Endothelial cell of umbilical vein (primary cell): ENCODE results near the gene FAM210A.

Experiments used
- MYC ChIP-seq: IDR thresholded peaks from one replicate; pipeline ENCODE4 v1.6.1; 2011; ENCODE audit warnings: mild to moderate bottlenecking, low read depth, low read length
- TF ChIP-seq, protein P1 (sequence below): IDR thresholded peaks from 2 replicates; pipeline ENCODE4 v1.6.1; 2011; ENCODE audit not compliant: insufficient read depth, insufficient read length

DNA sequence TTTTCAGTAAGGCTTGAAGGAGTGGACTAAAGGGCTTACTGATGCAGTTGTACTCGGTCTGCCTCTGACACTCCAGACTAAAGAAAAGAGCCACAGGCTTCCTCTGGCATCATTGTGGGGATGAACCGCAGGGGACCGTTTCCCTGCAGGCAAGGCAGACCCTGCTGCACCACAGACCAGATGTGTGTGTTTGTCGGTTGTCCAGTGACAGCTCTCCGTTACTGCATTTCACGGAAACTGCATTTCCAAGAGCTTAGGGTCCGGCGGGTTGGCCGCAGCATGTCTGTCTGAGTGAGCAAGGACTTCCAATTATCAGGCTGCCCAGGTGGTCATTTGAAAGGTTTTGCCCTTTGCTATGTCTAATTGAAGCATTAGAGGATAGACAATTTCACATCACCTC is 98.1 kb downstream of the FAM210A start:
- TF ChIP-seq, protein P1, sequence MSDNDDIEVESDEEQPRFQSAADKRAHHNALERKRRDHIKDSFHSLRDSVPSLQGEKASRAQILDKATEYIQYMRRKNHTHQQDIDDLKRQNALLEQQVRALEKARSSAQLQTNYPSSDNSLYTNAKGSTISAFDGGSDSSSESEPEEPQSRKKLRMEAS: no peak
- no peak for TF ChIP-seq MYC
